Smooth muscle cell of the brain vasculature (primary cell): ENCODE data around the gene DDX55.
A peak's percentile ranks its signal among the peaks of the same experiment; 100 is the strongest.

ENCODE experiments used
- DNase-seq: peaks from one replicate; pipeline ENCODE4 v3.0.0-alpha.2; 2012; ENCODE audit warnings: low read depth, low spot score

Gene DDX55

GRCh38 chr12:123608182-123608581, 6.3 kb downstream of the DDX55 start:
- no peak for DNase-seq

DNA sequence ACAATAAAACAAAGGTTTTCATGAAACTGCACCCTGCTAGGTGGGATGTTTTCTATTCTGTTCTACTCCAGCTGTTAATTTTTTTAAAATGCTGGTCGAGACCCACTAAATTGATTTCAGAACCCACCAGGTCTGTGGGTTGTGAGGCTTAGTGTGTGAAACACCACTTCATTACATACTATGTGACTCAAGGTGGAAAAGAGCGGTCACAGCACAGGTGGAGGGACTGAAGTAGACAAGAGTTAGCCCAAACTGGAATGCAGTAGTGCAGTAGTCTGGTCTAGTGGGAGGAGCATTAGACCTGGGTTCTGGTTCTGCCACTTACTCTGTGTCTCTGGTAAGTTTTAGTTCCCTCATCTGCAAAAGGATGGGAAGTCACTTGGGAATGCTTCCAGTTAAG, 12.2 kb downstream of the DDX55 start:
- no peak for DNase-seq

- DNase-seq: no peak
Observed at GRCh38 chr12:123614531-123614930, 12.6 kb downstream of the DDX55 start.

GRCh38 chr12:123617144-123617543, 15.2 kb downstream of the DDX55 start:
- no peak for DNase-seq

DNA sequence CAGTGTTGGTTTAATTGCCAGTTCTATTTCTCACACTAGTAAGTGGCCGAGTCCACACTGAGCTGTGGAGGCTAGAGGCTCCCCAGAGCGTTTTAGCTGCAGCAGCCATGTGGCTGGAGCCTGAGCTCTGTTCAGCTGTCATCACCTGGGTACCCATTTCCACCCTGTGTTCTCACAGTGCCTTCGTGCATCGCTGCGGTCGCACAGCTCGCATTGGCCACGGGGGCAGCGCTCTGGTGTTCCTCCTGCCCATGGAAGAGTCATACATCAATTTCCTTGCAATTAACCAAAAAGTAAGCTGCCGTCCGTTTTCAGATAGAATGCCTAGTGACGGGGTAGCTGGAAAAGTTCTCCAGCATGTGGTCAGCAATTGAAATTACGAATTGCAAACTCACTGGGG, 15.7 kb downstream of the DDX55 start:
- no peak for DNase-seq

GRCh38 chr12:123621101-123621500, 19.2 kb downstream of the DDX55 start:
- no peak for DNase-seq

DNA sequence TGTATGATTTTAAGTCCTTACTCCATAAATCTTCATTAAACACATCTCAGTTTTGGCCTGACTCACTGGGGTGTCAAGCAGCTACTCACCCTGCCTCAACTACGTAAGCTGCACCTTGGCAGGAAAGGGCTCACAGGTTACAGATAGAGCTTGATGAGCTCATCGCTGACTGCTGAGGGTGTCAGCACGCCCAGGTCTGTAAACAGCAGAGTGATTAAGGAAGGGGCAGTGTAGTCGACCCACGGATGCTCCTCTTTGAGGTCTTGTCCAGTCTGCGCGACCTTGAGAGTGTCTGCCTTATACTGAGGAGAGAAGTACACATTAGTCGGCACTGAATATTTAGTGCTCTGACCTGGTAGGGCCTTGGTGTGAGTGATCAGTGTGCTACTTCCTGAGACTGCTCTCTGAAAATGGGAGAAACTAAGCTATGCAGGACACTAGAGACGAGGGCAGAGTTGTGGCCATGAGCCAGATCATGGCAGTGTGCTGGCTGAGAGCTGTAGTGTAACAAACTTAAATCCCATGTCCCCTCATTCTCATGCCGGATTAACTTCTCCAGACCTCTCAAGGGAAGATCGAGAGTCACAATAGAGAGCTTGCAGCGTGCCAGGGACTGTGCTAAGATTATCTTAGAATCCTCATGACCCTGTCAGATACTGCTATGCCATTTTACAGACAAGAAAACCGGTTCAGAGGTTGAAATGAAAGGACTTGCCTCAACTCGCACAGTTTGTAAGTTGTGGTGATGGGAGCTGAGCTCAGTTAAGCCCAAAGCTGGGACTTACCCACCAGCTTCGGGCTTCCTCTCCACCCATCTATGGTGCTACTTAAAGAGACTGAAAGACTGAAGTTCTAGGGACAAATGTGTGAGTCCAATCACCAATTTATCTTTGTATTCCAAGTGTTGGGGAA, 20.0 kb downstream of the DDX55 start:
- no peak for DNase-seq

- DNase-seq: peak; percentile 89
Observed at GRCh38 chr12:123633379-123634141, 31.7 kb downstream of the DDX55 start, which contains the start of the genes EIF2B1 and GTF2H3. TSS of gene EIF2B1 (minus strand) at chr12:123633686. CDS start at chr12:123633557, 129 bp downstream. TSS of gene GTF2H3 (plus strand) at chr12:123633829. CDS start at chr12:123633860, 31 bp downstream.

GRCh38 chr12:123634142-123634561, 32.3 kb downstream of the DDX55 start:
- no peak for DNase-seq

GRCh38 chr12:123643911-123644310, 42.0 kb downstream of the DDX55 start:
- no peak for DNase-seq

- no peak for DNase-seq
Observed at GRCh38 chr12:123645380-123645779, 43.5 kb downstream of the DDX55 start.

DNA sequence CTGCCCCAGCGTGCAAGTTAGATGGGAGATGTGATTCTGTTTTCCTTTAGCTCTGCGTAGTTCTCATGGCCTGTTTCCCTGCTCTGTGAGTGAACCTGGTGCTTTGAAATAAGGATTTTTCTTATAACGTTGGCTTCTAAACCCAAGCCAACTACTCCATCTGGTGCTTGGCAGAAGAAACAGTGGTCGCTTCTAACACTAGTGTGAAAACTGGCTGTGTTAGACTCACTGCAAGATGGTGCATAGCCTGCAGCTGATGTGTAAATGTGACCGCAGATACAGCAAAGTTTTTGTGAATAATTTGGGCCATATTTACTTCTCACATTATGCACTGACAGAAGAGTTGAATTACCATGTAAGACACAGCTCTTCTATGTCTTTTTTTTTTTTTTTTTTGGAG, 44.0 kb downstream of the DDX55 start:
- DNase-seq: no peak

- DNase-seq: no peak
Observed at GRCh38 chr12:123648401-123648800, 46.5 kb downstream of the DDX55 start.

GRCh38 chr12:123654129-123654701, 52.3 kb downstream of the DDX55 start:
- no peak for DNase-seq

GRCh38 chr12:123655420-123655819, 53.5 kb downstream of the DDX55 start:
- no peak for DNase-seq

DNA sequence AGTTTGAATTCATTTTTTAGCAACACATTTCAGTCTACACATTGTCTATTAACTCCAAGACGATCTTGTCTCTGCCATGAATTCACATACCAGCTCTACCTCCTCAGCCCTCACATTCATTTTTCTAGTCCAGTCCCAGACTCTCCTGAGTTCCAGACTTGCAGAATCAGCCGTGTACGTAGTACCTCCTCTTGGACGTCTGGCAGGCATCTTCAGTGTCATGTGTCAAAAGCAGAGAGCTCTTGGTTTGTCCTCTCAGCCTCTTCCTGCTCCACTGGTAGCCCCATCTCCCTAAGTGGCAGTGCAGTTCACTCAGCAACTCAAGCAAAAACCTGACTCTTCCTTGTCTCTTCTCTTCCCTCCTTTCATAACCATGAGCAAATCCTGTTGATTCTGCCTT, 54.5 kb downstream of the DDX55 start:
- no peak for DNase-seq

DNA sequence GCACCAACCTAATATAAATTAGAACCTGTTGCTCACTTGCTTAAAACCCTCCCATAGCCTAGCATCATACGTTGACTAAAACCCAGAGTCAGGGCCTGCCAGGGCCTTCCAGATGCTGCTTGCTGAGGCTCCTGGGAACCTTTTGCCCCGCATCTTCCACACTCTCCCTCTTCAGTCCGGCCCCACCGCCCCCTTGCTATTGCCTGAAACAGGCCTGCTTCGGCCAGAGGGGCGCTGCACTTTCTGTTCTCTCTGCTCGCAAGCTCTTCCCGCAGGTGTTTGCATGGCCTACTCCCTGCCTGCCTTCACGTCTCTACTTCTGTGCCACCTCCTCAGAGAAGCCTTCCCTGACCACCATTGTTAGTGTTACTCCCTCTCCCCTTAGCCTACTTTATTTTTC, 55.3 kb downstream of the DDX55 start:
- DNase-seq: no peak

GRCh38 chr12:123659996-123660727, 58.3 kb downstream of the DDX55 start:
- DNase-seq: no peak

DNA sequence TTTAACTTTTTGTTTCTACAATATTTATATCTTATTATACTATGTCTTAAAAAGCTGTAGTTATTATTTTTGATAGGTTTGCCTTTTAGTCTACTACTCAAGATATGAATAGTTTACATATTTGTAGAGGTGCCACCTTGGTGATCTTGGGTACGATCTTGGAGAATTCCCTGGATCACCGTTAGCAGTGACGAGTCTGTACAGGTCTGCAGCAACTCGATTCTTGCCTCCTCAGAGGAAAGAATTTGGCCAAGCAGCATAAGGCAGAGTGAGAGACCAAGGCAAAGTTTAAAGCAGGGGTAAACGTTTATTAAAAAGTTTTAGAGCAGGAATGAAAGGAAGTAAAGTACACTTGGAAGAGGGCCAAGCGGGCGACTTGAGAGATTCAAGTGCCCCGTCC, 65.9 kb downstream of the DDX55 start:
- no peak for DNase-seq
